ENCODE results near the gene NPHS2.

DNA sequence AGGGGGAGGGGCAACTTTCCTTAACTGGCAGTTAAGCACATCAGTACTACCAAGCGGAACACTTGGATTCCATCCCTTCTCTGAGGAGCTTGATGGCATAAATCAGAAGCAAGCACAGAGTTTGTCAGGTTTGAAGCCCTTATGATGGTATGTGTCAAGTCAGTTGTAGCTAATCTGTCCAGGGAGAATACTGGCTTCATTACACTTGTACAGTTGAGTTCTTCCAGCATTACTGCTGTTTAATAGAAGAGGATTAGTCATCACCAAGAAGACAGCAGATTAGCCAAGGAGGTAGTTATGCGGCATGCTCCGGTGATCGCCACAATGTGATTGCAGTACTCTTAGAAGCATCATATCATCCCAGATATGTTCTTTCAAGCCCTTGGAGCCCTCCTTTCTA is 13.8 kb upstream of the NPHS2 start:
- TF ChIP-seq GATA2 (IDR thresholded peaks at IDR 0.05; ENCODE audit: low read depth, low read length) (no peak), GATA3 (IDR thresholded peaks at IDR 0.05; ENCODE audit: low read depth, low read length) (no peak)
